Right hindlimb (tissue), 1 donor: ENCODE results near the gene VRK3.

Experiments
- DNase-seq: peaks from one replicate; pipeline ENCODE4 v3.0.0-alpha.2; 2018

The VRK3 gene

DNA sequence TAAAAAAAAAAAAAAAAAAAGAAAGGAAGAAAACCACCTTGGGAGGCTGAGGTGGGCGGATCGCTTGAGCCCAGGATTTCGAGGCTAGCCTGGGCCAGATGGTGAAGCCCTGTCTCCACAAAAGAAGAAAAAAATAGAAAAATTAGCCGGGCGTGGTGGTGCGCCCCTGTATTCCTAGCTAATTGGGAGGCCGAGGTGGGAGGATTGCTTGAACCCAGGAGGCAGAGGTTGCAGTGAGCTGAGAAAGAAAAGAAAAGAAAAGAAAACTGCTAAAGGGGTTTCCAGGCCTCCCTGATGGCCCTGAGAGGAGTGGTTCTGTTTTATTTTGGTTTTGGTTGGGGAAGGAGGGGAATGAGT is 1.4 kb upstream of the VRK3 start:
- DNase-seq: no peak

DNA sequence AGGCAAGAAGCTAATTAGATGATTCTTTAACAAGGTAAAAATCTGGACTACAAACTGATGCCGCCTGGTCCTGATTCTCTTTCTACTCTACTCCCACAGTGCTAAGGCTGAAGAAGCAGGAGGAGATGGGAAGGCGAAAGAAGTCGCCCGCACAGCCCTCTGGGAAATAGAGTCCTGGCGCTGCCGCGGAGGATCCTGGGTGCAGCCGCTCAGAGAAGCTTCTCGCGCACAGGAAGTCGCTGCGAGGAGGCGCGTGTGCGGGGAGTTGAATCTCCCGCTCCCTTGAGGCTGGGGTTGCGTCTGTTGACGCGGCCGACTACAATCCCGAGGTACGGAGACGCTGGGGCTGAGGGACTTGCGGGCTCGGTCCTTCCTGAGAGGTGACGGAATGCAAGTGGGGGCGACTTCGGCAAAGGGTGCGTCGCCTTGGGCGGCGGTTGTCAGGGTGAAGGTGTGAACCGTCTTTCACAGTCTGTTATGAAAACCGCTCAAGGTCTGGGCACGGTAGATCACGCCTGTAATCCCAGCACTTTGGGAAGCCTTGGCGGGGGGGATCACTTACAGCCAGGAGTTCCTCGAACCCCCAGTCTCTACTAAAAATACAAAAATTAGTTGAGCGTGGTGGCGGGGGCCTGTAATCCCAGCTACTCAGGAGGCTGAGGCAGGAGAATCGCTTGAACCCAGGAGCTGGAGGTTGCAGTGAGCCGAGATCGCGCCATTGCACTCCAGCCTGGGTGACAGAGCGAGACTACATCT is 800 bp upstream of the VRK3 start, which contains the start of gene ZNF473:
TSS of gene ZNF473 (plus strand) at position 212 of the 756 bp plus-strand sequence. CDS start 5,078 bp downstream, outside the sequence.
- peak; percentile 97 for DNase-seq

DNA sequence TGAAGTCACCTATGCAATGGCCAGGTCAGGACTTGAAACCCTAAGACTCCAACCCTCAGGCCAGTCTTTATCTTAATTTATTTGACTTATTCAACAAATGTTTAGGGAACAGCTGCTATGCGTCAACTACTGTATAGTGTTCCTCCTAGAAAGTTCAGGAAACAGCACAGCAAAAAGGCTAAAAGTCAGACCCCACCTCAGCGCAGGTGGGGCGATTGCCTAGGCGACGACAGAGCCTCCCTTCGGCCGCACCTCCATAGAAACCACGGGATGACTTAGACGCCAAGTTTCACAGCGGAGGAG is 502 bp downstream of the VRK3 start:
- no peak for DNase-seq

DNA sequence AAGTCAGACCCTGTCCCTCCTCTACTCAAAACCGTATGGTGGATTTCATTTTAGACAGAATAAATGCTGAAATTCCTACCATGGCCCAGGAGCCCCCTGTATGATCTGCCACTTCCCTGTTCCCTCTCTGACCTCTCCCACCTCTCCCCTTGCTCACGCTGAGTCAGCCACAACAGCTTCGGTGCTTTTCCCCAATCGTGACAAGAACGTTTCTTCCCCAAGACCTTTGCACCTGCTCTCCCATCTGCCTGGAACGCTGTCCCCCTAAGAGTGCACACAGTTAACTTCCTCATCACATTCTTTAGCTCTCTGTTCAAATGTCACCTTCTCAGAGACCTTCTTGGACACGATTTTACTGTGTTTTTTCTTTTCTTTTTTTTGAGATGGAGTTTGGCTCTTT is 2.3 kb downstream of the VRK3 start:
- no peak for DNase-seq

DNA sequence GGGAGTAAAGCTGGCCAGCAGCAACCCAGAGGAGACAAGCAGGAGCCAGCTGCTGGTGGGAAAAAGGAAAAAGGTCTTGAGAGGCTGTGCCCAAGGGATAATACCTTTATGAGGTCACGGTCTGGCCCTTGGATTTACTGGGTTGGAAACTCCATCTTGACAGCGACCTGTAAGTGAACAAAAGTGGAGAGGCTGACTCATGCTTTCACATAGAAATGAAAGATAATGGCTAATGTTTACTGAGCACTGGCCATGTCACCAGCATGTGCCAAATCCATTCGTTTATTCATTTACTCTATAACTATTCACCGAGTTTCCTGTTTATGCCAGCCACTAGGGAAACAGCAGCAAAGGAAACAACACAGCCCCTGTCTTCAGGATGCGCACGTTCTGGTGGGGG is 4.7 kb downstream of the VRK3 start:
- no peak for DNase-seq

DNA sequence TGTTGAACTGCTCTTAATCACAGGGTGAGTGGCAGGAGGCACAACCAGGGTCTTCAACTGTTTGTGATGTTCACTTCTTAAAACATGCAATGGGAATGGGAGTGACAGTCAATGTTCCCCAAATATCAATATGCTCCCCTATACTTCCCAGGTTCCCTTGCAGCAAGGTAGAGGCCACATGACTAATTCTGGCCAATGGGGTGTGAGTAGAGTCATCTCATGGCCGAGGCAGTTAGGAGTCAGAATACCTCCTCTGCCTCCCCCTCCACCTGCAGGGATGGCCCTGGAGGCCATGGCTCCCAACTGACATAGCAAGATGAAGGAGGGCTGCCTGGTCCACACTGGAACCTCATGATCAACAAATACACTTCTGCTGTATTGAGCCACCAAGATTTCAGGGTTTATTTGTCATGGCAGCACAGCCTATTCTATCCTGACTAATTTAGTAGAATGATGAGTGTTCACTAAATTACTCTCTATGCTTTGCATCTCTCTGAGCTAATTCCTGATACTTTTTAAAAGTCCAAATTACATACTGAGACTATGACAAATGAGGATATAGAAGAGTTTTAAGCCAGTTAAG is 8.9 kb downstream of the VRK3 start:
- DNase-seq: no peak

DNA sequence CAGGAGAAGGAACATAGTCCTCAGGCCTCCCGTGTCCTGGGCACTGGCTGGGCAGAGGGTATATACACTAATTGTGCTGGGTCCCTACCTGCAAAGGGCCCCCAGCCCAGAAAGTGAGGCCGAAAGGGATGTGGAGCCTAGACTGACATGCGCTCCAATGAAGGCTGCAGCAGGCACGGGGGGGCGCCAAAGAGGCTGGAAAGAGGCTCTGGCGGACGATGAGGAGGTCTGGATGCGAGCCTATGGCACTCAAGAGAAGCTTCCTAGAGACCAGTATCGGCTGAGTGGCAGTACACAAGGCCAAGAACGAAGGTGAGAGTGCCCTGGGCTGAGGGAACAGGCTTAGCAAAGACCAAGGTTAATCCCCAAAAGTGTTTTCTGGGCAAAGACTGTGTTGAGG is 16.6 kb downstream of the VRK3 start:
- DNase-seq: no peak

DNA sequence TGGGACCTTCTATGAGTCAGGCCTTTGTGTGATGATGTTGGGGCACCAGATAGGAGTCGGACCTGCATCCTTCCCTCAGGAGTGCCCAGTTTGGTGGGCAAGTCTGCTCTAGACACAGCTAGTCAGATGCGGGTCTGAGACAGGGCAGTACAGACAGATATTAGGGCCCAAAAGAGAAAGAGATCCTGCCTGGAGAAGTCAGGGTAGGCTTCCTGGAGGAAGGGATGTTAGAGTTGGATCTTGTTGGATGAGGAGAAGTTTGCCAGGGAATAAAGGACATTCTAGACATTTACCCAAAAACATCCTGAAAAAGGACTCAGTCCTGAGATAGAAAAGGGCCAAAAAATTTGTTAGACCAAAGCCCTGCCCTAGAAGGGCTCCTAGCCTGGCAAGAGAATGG is 17.2 kb downstream of the VRK3 start:
- DNase-seq: no peak

DNA sequence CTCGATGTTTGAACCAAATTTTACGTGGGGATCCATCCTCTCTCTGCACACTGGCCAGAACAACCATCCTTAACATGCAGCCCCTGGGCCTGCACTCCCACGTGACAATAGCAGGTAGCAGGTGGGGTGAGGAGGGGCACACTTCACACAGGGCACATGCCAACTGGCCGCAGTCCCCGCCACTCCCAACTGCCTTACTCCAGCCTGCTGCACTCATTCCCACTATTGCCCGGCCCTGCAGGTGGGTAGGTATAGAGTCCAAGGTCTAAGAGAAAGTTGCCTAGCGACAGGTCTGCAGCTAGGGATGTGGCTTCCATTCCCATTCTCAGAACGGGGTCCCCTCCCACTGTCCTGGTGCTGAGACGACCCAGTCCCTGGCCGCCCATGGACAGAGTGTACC is 18.0 kb downstream of the VRK3 start:
- no peak for DNase-seq

DNA sequence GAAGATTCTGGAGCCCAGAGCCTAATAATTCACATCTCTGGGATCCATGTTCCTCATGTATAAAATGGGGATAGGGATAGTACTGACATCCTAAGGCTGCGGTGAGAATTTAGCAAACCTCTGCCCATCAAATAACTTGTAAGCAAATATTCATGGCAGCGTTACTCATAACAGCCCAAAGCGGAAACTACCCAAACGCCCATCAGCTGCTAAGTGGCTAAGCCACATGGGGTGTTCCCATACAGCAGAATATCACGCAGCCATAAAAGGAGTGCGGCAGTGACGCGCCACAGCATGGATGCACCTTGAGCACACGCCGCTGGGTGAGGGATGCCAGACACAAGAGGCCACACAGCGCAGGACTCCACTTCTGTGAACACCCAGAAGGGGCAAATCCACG is 19.7 kb downstream of the VRK3 start:
- DNase-seq: no peak

DNA sequence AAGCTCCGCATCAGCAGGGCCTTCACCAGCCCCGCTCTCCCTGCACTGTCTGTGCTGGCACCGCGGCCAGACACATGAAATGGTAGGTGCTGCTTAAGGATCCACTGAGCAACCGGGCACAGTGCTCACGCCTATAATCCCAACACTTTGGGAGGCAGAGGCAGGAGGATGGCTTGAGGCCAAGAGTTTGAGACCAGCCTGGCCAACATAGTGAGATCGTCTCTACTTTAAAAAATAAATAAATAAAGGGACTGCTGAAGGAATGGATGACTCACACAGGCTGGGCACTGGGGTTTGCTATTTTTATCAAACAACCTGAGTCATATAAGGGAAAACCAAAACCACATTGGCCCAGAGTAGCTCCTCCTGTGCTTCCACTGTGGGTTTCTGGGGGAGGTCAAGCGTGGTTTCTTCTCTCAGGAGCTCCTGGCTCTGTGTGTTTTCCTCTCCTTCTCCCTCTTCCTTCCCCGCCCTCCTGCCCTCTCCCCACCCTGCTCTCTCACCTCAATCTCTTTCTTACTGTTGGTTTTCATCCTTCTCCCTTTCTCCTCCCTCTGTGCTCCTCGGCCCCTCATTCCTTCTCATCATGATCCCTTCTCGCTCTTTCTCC is 21.3 kb downstream of the VRK3 start:
- no peak for DNase-seq

DNA sequence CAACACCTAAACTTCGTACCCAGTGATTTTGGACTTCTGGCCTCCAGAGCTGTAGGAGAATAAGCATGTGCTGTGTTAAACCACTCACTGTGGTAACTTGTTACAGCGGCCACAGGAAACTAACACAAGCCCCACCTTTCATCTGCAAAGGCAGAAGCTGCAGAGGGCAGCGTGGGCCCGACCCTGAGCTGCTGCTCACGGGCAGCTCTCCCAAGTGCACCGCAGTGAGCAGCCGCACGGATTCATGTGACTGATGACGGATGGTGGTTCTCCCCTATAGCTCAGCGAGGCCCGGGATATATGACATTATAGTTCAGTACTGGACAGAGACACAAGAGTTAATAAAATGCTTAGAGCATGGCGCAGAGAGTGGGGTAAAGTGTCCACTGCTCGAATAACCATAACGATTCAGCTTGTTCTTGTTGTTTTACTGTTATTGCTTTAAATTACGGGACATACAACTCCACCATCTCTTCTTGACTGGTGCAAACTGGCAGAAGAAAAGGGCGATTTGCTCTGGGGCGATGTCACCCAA is 21.9 kb downstream of the VRK3 start:
- no peak for DNase-seq

DNA sequence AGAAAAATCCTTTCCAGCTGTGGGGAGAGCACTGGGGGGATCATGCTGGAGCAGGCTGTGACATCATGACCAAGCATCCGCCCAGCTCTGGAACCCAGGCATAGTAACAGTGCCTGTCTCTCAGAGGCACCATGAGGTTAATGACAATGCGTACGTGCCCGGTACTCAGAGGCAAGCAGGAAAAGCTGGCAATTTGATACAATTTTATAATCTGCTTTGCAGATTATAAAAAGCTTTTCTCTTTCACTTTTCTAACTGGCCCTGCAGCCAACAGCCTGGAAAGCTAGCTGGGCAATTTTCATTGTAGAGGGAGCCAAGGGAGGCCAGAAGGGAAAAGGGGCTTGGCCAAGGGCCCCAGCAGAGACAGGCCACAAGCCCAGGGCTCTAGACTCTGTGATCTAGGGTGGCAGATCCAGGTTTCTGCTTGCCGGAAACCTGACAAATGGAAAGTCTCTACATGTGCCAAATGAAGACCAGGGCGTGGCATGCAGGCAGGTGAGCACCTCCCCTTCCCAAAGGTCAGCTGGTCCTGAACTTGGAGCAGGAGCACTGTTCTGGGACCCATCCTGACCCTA is 22.7 kb downstream of the VRK3 start:
- DNase-seq: no peak

DNA sequence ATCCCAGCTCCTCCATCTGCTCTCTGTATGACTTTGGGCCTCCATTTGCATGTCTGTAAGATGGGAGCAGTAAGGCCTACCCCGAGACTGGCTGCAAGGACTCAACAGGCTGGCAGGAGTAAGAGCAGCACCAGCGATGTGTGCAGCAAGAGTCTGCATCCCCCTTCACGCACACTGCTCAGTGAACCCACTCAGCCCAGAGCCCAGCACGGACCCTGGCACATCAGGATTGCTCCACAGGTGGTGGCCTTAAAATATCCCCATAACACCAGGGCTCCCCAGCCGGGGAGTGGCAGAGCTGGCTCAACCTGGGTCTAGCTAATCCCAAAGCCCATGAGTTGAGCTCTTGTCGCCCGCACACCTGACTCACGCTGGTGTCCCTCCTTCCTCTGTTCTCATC is 23.4 kb downstream of the VRK3 start:
- DNase-seq: no peak

DNA sequence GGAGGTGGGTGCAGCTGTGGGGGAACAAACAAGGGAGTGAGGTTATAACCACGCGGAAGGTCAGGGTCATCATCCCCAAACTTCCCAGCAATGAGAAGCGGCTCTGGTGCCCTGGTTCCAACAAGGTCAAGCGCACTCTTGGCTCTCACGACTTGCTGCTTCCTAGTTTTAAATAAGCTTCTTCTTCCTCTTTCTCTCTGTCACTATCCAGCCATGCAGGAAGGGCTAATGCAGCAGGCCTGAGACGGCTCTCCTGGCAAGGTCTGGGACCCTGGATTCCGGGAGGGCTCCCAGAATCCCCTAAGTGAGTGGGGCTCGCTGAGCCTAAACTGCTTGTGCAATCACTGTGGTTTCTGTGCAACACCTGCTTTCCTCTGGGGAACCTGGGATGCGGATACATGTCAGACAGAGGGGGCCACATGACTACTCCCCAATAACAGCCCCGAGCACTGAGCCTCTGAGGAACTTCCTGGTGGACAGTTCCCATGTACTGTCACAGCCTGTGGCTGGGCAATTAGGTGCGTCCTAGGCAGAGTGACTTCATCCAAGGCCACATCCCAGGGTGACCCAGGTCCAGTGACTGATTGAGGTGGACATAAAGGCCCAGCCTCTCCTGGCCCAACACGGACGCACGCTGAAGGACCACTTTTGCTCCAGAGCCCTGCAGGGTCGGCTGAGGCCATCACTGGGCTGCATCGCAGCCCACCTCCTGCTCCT is 24.2 kb downstream of the VRK3 start:
- no peak for DNase-seq

DNA sequence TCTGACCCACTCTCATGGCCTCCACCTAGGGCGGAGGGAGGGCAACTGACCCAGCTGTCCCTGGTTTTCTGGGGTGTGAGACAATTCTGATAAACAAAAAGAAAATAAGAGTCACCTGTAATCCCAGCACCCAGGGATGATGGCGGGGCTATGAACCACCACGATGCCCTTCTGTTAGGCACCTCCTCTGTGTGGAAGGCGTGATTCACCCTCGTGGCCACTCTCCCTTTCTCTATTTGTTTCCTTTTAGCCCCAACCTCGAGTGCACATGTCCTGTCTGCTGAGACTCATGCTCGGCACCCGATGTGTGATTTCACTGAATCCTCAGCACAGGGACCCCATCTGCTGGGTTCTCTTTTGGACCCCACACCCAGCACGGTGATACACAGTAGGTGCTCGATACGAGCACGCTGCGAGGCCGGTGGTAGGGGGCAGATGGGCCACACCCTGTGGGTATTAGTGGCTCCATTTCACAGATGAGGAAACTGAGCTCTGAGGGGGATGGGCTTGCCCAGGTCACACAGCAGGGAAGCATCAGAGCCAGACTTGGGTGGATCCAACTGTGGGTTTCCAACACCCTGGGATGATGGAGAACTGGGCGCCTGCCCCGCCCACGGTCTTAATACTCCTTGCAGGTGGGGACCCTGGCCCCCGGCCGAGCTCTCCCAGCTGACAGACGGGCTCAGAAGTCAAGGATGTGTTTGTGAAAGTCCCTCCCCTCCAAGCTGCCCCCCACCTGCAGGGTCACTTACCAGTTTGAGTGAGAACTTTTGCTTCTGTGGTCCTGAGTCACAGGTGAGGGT is 24.9 kb downstream of the VRK3 start:
- DNase-seq: no peak

DNA sequence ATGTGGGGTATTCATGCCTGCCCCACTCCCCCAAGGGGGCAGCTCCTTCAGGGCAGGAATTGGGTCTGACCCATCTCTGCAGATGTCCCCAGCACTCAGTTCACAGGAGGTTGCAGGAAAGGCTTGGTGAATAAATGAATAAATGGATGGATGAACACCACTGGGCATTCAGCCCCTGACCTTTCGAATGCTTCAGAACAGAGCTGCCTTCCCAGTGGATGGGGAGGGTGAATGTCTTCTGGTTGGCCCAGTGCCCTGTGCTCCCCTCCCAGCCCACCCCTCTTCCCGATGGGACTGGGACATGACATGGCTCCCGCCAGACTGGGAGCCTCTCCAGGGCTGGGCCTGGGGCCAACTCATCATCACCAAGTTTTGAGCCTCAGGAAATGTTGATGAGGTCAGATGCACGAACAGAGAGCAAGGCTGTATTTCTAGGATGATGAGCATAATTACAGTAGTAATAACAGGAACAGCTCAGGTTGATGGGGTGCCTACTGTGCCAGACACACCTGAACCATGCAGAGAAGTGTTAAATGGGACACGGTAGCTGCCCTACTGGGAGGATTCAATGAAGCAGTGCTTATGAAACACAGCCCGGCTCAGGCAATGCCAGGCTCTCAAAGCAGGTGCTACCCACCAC is 25.7 kb downstream of the VRK3 start:
- DNase-seq: no peak

DNA sequence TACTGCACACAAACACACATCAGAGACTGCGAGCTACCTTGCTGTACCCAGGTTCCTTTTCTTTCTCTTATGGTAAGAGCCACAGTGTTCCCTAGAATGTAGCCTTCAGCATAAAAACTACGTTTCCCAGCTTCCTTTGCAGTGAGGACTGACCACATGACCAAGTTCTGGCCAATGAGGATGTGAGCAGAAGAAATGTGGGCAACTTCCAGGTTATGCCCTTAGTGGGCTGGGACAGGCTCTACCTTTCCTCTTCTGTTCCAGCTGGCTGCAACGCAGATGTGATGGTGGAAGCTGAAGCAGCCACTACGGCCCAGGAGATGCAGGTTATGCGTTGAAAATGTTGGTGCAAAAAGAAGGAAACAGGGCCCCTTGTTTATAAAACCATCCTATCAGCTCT is 27.5 kb downstream of the VRK3 start:
- no peak for DNase-seq

DNA sequence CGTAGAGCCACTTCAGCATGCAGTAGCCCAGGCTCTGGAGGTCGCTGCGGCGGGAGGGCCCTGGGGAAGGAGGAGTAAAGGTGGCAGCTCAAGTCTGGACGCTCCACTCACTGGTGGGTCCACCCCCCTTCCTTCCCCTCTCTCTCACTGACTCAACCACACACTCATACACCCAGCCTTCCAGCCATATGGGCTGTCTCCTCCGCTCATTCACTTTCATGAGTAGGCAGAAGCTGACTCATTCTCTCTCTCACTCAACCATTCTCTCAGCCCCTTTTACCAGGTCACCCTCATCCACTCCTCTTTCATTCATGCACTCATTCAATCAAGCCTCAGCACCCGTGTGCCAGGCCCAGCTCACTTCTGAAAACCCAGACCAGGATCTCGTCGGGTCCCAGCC is 36.7 kb downstream of the VRK3 start:
- no peak for DNase-seq

DNA sequence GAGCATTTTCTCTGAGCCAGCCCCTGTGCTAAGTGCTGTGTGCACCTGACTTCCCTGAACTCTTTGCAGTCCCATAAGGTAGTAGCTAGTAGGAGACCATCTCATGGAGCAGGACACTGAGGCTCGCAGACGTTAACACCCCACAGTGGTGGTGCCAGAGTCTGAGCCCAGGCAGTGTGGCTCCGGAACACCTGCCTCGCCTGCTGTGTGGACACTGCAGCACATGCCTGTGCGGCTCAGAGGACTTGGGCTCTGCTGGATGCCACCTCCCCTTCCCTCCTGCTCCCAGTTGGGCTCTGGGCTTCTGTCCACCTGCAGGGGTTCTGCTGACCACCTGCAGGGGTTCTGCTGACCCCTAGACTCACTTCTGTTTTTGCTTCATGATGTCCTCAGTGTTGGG is 37.2 kb downstream of the VRK3 start:
- no peak for DNase-seq

DNA sequence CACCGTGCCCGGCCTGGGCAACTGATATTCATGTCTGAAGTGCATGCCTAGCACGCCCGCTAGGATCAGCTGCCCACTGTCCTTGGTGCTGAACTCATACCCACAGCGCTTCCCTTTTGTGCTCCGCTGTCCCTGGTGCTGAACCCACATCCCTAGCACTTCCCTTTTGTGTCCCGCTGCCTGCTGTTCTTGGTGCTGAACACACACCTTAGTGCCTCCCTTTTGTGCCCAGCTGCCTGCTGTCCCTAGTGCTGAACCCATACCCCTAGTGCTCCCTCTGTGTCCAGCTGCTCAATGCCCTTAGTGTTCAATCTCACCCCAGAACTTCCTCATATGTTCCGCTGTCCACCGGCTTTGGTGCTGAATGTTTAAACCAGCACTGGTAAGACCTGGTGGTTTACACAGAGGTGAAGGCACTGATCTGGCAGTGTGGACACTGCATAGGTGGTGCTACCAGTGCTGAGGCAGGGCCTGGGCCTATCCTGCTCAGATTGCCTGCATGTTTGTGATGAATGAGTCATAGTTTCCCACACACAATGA is 37.9 kb downstream of the VRK3 start:
- peak; percentile 92 for DNase-seq

DNA sequence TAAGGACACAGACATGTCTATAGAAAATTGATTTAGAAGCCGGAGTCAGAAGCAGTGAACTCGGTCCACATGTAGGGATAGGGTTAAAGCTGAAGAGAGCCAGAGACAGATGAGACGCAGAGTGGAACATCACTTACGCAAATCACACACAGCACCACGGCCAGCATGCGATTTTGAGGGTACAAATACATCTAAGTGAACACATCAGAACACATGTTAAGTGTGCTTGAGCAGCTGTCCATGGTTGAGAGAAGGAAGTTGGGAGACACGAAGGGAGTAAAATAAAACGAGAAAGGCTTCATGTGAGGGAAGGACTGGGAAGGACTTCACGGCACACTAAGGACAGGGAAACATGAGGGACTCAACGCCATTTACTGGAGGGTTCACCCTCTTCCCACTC is 38.8 kb downstream of the VRK3 start:
- DNase-seq: no peak
